H1 (cell line): ENCODE data around the gene MELTF. TPM values are rescaled to one million over a fixed set of nuclear protein-coding genes. Genes with fewer than 3 reads are reported as not detected.

Experiments
- ASH2L ChIP-seq: fragments of 200-600, 300-600 bp; sonication (generic); IDR thresholded peaks from one replicate; pipeline ENCODE4 v1.7.1; 2017; ENCODE audit warnings: low read length
- BRCA1 ChIP-seq: IDR thresholded peaks from 2 replicates; pipeline ENCODE4 v1.6.1; 2012; ENCODE audit warnings: low read depth, low read length, improper control_type of control experiment
- CBX8 ChIP-seq: fragments of 300-800, 300-1000 bp; sonication (generic); IDR thresholded peaks from 2 replicates; pipeline ENCODE4 v1.7.1; 2016; ENCODE audit warnings: low read depth, low read length, borderline replicate concordance
- CTBP2 ChIP-seq: IDR thresholded peaks from 2 replicates; pipeline ENCODE4 v1.7.0; 2011; ENCODE audit warnings: borderline replicate concordance, mild to moderate bottlenecking, moderate library complexity, mixed read lengths, low read length; ENCODE audit not compliant: insufficient read depth, insufficient read length
- CTCF ChIP-seq, 3 experiments: IDR thresholded peaks; 1 replicate in 2 of 3; 2 replicates in 1 of 3; pipeline versions ENCODE4 v1.5.1 to v1.6.1; 2011; ENCODE audit warnings: low read length in 3 of 3, mild to moderate bottlenecking in 3 of 3, inconsistent platforms in 2 of 3, low read depth in 1 of 3, moderate library complexity in 1 of 3; ENCODE audit not compliant: insufficient read depth in 1 of 3; ENCODE audit errors: control extremely low read depth in 1 of 3
- E2F6 ChIP-seq: IDR thresholded peaks from 2 replicates; pipeline ENCODE4 v1.6.1; 2012; ENCODE audit warnings: inconsistent platforms
- EGR1 ChIP-seq: IDR thresholded peaks from 2 replicates; pipeline ENCODE4 v1.6.1; 2011; ENCODE audit warnings: low read depth, low read length, borderline replicate concordance
- FOSL1 ChIP-seq: IDR thresholded peaks from 2 replicates; pipeline ENCODE4 v1.6.1; 2011; ENCODE audit warnings: mild to moderate bottlenecking, low read depth, low read length, moderate library complexity; ENCODE audit not compliant: insufficient read depth
- MAFK ChIP-seq: IDR thresholded peaks from 2 replicates; pipeline ENCODE4 v1.6.1; 2012; ENCODE audit warnings: low read depth, mild to moderate bottlenecking, improper control_type of control experiment, low read length
- POLR2A ChIP-seq, 2 experiments: IDR thresholded peaks; 1 replicate in 1 of 2; 2 replicates in 1 of 2; pipeline ENCODE4 v1.6.1; 2011; ENCODE audit warnings: low read depth in 2 of 2, low read length in 2 of 2, mild to moderate bottlenecking in 2 of 2; ENCODE audit errors: control extremely low read depth in 1 of 2
- RXRA ChIP-seq: IDR thresholded peaks from 2 replicates; pipeline ENCODE4 v1.6.1; 2011; ENCODE audit warnings: low read depth, mild to moderate bottlenecking, low read length, moderate library complexity; ENCODE audit not compliant: insufficient read depth
- SIN3A ChIP-seq, 2 experiments: IDR thresholded peaks in 1 of 2; conservative IDR thresholded peaks in 1 of 2; 2 replicates each; pipeline ENCODE4 v1.6.1; 2011 to 2012; ENCODE audit warnings: low read length in 2 of 2, improper control_type of control experiment in 1 of 2, low read depth in 1 of 2, mild to moderate bottlenecking in 1 of 2
- SIRT6 ChIP-seq: IDR thresholded peaks from one replicate; pipeline ENCODE4 v1.7.1; 2012; ENCODE audit warnings: low read length, inconsistent platforms
- TAF1 ChIP-seq: IDR thresholded peaks from 2 replicates; pipeline ENCODE4 v1.6.1; 2011; ENCODE audit warnings: mild to moderate bottlenecking, low read depth, low read length
- TCF12 ChIP-seq: IDR thresholded peaks from 2 replicates; pipeline ENCODE4 v1.6.1; 2011; ENCODE audit warnings: low read depth, mild to moderate bottlenecking, low read length
- ZNF274 ChIP-seq: IDR thresholded peaks from 2 replicates; pipeline ENCODE4 v1.7.0; 2012; ENCODE audit warnings: low read length, borderline replicate concordance; ENCODE audit errors: extremely low read depth
- polyA plus RNA-seq, 7 experiments: library from polyadenylated mRNA; depleted of rRNA in 3 of 7; stranded (reverse) in 5 of 7; unstranded in 2 of 7; fragments of >200 nt in 5 of 7; fragments of 200-250 nt in 2 of 7; gene quantifications; 1 replicate in 5 of 7; 2 replicates in 1 of 7; 4 replicates in 1 of 7; pipeline versions ENCODE4 v1.2.1 to v1.2.3, GENCODE V29; 2011 to 2013; ENCODE audit warnings: missing spikeins in 2 of 7, mixed read lengths in 2 of 7
- total RNA-seq: library from RNA; stranded (reverse); fragmentation: NEBNext Ultra II Directional; extraction: Animal tissue kit (Norgen Biotek cat#: 25700); gene quantifications from 2 replicates; pipeline ENCODE4 v1.2.1, GENCODE V29; 2021

Gene MELTF
- total and polyA plus RNA-seq, 2 of the 8 experiments (the other 6 are each of a cell fraction or from before 2014, with no cell fraction given), result 1.7 to 3.5 TPM

- peak; percentile 73 to 96 (median 78) for TF ChIP-seq CTCF (IDR thresholded peaks at IDR 0.05; ENCODE audit: control extremely low read depth in 1 of 3, insufficient read depth in 1 of 3, low read depth in 1 of 3, low read length in 3 of 3)
- TF ChIP-seq EGR1, result no peak
- no peak for TF ChIP-seq TCF12
- no peak for TF ChIP-seq POLR2A (IDR thresholded peaks at IDR 0.05; ENCODE audit: control extremely low read depth in 1 of 2, low read depth in 2 of 2, low read length in 2 of 2)
- no peak for TF ChIP-seq CTBP2
- TF ChIP-seq FOSL1, result no peak
- TF ChIP-seq ZNF274, result no peak
- TF ChIP-seq BRCA1, result no peak
- no peak for TF ChIP-seq SIN3A (conservative IDR thresholded peaks at IDR 0.05 in 1 of 2, IDR thresholded peaks at IDR 0.05 in 1 of 2; ENCODE audit: low read depth in 1 of 2, low read length in 2 of 2)
- TF ChIP-seq MAFK, result no peak
- no peak for TF ChIP-seq ASH2L
- TF ChIP-seq E2F6, result peak; percentile 78
- no peak for TF ChIP-seq CBX8
- TF ChIP-seq SIRT6, result no peak
- TF ChIP-seq RXRA, result no peak
- no peak for TF ChIP-seq TAF1
Observed at GRCh38 chr3:196969660-196970546, 59.7 kb downstream of the MELTF start (continued).
